Central memory CD4-positive, alpha-beta T cell (primary cell): Measurements from ENCODE around the gene IL24.

Source experiments
- DNase-seq: peaks from one replicate; pipeline ENCODE4 v3.0.0; 2022

Gene IL24

DNA sequence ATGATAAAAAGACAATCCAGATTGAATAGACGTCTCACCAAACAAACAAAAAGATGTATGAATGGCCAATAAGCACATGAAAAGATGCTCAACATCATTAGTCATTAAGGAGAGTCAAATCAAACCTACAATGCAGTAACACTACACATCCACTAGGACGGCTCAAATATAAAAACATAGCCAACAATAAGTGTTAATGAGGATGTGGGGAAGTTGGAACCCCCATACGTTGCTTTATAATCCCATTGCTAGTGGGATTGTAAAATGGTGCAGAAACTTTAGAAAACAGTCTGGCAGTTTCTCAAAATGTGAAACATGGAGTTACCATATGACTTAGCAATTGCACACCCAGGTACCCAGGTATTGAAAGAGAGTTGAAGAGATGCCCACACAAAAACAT lies 14.7 kb upstream of the IL24 start:
- no peak for DNase-seq

DNA sequence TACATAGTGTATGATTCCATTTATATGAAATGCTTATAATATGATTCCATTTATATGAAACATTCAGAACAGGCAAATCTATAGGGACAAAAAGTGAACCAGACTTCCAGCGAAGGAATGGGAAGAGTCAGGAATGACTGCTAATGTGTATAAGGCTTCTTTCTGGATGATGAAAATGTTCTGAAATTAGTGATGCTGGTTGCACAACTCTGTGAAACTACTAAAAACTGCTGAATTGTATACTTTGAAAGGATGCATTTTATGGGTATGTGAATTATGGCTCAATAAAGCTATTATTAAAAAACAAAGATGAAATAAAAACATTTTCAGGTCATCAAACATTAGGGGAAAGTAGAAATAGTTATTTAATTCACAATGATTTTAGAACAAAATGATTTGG lies 14.1 kb upstream of the IL24 start:
- no peak for DNase-seq

DNA sequence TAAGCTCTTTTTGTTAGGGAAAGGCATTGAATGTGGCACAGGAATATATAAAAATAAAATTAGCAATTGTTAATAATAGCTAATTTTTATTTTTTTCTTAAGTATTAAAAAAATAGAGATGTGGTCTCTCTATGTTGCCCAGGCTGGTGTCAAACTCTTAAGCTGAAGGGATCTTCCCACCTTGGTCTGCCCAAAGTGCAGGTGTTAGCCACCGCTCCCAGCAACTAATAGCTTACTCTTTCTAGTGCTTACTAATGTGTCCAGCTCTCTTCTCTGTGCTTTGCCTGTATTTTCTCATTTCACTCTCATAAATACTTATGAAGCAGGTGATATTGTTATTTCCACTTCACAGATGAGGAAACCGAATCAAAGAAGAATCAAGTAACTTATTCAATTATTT lies 13.4 kb upstream of the IL24 start:
- no peak for DNase-seq

DNA sequence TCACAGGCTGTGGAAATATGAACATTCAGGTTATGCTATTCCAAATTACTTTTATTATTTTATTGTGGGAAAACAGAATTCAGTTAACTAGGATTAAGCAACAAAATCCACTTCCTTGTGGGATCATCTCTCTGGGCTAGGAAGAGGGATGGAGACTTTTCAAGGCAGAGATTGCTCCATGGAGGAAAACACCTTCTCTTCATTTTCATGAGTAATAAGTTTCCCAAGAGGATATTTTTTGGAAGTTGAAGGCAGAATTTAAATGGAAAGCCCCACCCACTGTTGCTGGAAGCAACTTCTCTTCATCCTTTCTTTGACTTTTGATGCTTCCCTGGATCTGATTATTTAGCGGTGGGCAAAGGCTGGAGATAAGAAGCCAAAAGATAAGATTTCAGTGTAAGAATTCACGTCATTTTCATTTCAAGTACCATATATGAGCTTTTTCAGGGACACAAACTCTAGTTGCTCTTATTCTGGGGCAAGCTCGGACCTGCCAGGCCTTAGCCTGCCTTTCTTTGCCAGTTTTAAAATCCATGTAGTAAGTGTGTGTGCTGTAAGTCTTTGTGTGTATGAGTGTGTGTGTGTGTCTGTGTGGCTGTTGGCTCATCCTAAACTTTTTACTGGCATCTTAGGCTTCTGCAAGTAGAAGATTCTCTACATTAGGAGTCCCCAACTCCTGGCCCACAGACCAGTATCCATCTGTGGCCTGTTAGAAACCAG lies 11.7 kb upstream of the IL24 start:
- DNase-seq: no peak

DNA sequence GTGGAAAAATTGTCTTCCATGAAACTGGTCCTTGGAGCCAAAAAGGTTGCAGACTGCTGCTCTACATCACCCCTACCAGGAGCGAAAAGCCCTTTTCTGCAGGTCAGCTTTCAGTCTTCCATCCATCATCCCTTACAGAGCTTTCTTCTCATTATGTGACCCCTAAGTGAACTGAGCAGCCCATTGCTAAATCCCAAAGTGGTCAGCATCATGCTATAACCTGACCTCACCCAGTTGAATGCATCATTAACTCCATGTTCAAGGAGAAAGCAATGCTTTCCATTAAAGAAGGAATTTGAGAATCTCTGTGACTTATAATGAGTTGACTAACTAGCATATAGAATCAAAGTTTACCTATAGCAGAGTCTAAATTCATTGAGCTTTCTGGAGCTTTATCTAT lies 10.4 kb upstream of the IL24 start:
- DNase-seq: no peak

DNA sequence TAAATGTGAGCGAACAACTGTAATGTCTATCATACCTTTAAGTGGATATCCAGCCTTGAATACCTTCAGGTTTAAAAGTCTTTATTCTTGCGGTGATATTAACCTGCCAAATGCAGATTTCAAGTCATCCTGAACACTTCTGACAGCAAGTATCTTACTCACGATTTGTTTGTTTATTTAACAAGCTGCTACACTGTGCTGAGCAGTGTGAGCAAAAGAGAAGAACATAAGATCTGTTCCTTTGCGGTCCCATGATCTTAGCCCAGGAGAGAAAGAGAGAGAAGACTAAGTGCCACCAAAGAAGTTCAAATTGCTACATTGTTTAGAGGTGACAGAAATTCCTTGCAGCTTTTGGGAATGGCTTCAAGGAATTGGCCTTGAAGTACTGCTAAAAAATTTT lies 9.5 kb upstream of the IL24 start:
- DNase-seq: no peak

DNA sequence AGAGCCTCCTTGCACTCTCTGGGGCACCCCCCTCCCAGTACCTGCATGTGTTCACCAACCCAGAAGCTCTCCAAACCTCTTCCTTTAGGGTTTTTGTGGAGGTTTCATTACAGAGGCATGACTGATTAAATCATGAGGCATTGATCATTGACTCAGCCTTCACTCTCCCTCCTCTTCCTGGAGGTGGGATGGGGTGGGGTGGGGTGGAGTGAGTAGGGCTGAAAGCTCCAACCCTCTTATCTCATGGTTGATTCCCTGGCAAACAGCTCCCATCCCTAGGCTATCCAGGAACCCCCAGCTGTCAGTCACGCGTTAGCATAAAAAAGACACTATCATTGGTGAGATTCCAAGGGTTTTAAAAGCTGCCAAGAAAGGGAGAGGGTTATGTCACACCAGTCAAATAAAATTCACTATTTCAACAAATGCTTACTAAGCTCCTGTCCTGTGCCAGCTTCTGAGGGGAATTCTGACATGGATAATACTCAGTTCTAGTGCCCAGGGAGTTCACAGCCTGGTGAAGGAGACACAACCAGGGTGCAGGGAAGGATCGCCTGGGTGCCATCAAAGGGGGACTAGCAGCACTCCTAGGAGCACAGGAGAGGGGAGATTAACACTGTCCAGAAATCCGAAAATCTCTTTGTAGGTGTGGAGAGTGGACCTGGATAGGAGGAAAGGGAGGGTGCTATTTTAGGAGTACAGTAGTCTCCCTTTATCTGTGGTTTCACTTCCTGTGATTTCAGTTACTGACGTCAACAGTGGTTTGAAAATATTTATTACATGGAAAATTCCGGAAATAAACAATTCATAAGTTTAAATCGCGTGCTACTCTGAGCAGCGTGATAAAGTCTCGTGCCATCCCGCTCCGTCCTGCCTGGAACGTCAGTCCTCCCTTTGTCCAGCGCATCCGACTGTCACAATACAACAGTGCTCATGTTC lies 6.8 kb upstream of the IL24 start:
- DNase-seq: peak; percentile 42

DNA sequence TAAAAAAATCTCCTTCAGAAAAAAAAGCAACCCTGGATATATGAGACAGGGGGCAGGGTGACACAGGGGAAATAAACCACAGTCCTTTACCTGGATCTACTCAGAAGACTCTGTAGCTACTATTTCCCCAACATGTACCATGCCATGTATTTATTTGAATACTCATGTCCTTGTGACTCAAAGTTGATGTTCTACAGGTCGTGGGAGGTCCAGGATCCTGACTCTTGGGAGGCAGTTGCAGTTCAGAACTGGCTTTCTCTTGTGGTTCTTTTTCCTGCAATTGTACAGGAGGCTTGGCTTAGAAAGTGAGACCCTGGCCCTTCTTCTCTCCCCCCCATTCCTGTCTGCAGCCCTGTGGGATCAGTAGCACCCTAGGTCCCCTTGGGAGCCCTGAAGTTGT lies 5.8 kb upstream of the IL24 start:
- no peak for DNase-seq

DNA sequence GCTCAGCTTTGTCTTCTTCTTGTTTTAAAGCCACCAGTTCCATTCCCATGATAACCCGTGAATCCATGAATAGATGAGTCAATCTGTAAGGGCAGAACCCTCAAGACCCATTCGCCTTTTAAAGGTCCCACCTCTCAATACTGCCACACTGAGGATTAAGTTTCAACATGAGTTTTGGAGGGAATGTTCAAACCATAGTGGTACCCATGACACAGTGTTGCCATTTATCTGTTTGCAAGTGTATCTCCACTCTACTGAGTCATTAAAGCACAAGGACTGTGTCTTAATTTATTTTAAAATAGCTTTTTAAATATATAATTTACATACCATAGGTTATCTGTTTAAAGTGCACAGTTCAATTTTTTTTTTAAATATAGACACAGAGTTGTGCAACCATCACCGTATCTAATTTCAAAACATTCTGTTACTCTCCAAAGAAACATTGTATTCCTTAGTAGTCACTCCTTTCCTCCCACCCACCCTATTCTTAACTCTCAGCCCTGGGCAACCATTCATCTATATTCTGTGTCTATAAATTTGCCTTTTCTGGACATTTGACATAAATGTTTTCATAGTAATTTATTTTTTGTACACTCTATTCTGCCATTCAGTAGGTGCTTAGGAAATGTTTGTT lies 4.8 kb upstream of the IL24 start:
- no peak for DNase-seq

DNA sequence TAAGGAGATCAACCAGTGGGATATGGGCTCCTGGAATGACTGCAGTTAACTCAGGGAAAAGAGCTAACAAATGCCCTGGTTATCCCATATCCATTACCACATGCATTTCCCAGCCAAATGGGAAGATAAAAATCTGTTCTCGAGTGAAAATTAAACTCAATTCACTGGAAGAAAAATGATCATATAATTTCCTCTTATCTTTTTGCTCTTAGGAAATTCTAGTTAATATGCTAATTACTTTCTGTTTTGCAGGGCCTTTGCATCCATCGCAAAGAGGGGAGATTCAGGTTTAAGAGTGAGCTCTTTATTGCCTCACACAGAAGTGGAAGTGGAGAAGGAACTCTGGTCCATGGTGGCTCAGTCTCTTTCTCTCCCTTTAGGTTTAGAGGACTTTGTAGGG lies 3.9 kb upstream of the IL24 start:
- no peak for DNase-seq

DNA sequence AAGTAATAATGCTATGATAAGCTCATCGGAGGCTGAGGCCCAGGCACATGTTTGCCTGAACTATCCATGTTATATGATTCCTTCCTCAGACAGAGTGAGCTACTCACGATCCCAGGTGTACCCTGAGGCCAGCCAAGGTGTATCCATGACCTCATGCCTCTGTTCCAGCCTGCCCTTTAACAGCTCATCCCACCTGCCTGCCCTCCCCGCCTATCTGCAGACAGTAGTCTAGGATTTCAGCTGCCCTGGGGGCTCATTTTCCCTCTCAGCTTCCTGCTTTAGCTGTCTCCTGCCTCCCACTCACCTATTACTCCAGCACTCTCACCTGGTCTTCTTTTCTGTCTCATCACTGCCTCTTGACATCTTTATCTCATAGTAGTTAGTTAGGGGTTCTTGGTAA lies 1.9 kb upstream of the IL24 start:
- DNase-seq: no peak

DNA sequence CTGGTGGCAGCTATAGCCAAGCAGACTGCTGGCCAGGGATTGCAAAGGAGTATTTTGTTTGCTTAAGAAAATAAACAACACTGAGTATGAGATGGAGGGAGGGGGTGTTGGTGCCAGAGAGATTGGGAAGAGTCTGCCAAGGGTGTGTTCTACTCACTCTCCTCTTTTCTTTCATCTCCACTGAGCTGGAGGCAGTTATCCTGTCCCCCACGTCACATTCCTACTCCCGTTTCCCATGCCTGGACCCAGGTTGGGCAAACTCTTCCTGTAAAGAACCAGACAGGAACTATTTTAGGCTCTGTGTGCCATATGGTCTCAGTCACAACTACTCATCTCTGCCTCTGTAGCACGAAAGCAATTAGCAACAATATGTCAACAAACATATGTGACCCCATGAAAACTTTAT lies 1.4 kb upstream of the IL24 start:
- DNase-seq: no peak

DNA sequence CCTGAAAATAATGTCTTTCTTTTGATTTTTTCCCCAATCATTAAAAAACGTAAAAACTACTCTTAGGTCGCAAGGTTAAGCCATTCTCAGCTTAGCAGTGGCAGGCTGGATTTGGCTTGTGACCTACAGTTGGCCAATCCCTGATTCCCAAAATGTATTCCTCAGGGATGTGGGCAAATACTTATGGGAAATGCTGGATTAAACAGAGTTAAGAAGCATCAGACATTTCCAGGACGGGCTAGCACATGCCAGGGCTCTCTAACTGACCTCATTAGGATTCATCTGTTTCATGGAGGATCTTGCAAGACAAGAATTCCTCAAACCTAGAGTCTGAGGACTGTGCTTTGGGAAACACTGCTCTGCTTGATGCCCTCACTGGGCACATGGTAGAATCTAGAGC lies 982 bp upstream of the IL24 start:
- DNase-seq: no peak

DNA sequence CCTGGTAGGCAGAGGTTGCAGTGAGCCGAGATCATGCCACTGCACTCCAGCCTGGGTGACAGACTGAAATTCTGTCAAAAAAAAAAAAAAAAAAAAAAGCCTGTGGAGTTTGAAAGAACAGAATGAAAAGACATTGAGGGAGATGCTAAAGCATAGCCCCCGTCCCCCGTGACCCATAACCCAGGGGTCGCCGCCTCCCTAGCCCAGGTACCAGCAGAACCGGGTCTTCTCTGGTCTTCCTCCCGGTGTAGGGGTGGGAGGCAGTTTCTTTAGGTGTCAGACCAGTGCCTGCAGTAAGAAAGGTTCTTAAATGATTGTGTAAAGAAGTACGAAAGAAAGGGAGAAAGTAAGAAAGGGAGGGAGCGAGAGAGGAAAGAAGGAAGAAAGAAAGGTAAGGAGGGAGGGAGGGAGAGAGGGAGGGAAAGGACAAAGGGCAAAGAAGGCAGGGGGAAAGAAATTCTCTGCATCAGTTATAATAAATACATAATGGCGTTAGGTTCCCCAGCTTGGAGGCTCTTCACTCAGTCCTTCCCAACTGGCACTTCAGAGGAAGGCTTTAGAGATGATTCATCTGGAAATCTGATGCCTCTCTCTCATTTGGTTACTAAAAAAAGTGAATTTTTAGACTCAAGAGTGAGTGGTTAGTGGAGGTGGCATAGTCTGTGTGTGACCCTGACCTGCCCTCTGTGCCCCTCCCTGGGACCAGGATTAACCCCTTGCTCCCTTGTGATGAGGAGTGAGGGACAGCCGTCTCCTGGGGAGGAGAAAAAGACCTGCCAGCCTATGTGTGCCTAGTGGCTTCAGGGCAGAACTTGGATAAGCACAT lies 1.1 kb downstream of the IL24 start:
- no peak for DNase-seq

DNA sequence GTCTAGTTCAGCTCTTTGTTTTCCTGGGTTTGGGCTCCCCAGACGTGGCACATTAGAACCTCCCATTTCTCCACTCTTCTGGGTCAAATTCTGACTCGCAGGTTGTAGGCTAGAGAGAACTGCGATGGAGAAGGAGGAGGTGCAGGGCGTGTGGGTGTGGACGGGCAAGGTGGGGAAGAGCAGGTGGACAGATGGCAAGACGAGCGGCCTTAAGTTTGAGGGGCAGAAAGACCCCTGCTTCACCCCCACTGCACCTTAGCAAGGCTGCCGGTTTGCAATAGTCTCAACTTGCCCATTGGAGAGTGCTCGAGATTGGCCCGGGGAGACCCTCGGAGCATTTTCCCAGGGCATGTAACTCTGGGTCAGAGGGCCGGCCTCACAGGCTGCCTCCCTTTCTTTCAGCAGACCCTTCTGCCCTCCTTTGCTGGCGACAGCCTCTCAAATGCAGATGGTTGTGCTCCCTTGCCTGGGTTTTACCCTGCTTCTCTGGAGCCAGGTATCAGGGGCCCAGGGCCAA lies 1.7 kb downstream of the IL24 start:
- DNase-seq: no peak

DNA sequence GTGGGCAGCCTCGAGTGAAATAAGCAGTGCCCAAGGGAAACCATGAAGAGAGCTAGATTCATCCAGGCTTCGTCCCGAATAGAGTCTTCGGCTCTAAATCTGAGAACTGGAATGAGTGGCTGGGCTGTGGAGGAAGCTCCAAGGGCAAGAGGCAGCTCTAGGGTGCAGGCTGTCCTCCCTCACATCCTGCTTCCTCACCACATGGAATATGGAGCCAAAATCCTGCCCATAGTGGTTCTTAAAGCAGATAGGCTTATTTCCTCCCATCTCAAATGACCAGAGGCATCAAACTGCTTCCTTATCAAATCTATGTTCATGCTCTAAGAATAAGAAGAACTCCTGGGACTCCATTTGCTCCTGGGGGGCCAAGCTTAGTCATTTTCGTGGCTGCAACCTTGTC lies 2.5 kb downstream of the IL24 start:
- DNase-seq: no peak

DNA sequence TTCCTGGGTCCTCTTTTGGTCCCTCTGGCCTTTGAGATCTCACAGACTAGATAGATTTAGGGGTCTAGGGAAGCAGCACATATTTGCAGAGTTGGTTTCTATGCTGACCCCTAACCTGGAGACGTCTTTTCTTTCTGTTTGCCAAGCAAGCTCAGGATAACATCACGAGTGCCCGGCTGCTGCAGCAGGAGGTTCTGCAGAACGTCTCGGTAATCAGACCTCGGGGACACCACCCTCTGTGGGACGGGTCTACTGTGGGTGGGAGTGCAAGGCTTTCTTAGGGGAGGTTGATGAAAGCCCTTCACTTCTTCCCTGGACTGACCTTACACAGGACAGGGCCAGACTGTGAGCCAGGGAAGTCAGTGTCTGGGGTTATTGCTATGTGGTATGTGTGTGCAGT lies 2.9 kb downstream of the IL24 start:
- DNase-seq: no peak

DNA sequence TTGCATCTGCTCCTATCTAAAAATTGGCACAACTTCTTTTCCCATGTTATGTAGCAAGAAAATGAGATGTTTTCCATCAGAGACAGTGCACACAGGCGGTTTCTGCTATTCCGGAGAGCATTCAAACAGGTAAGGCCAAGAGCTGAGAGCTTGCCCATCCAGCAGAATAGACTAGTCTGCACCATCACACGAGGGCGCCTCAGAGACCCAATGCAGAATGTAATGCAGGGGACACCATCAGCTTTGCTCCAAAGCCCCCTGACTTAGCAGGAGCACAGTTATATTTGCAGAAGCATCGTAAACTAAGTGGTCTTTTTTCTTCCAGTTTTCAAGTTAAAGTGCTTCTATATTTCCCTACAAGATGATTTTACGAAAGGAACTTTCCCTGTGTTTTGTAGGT lies 4.7 kb downstream of the IL24 start:
- no peak for DNase-seq

DNA sequence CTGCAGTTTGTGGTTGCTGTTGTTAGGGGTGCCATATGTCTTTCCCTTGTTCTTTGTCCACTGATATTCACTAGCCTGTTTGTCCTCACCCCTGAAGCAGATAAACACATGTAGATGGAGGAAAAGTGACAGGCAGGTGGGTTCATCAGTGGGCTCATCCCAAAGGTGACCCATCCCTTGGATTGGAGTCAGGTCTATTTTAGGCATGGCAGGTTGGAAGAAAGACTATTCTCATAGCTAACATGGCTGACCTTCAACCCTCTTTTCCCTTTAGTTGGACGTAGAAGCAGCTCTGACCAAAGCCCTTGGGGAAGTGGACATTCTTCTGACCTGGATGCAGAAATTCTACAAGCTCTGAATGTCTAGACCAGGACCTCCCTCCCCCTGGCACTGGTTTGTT lies 5.5 kb downstream of the IL24 start:
- no peak for DNase-seq

DNA sequence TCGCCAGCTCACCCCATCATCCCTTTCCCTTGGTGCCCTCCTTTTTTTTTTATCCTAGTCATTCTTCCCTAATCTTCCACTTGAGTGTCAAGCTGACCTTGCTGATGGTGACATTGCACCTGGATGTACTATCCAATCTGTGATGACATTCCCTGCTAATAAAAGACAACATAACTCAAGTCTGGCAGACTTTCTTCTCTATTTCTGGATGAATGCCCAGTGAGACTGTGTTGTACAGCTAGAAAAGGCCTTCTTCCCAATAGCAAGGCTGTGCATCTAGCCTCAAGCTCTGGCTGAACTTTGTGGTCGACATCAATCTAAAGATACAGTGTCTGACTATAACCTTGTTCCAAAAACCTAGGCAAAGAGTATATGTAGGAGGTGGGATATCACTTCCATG lies 6.4 kb downstream of the IL24 start:
- DNase-seq: no peak

DNA sequence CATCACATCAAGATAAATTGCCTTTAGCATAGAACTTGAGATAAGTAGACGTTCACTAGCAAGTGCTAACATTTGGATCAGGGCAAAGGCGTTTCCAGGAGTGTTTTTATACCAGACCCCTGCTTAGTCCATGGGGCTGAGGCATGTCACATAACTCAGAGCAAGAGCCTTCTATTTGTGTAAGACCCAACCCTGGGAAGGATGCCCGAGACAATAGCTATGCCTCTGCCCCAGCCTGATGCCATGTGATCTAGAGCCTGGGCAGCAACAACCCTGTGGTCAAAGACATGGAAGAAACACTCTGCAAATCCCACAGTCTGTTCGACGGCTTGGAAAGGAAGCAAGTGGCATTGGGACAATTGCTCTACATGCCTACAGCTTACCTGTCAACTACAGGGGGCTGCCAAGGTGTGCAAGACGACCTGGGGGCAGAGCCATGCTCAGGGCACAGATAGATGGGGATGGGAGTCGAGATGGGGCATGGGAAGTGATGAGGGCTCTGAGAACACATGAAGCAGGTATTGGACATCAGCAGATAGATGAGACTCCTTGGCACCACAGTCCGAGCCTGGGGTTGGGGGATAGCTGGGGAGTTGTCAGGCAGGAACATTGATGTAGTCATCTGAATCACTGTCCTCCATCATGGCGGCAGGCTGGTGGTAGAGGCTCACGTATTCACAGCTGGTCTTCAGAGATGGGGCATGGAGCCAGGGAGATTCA lies 7.3 kb downstream of the IL24 start:
- no peak for DNase-seq
